Gastrocnemius medialis (tissue), 4 donors: ENCODE results near the gene SYT13.

Experiments used
- POLR2A ChIP-seq, 2 donors: fragments of 450-650 bp; IDR thresholded peaks; one replicate each; pipeline ENCODE4 v1.6.1; 2017; ENCODE audit warnings: antibody characterized with exemption in 2 of 2, mild to moderate bottlenecking in 2 of 2, moderate library complexity in 2 of 2
- TF ChIP-seq, protein P1 (sequence below), 5 experiments: fragments of 450-650 bp in 3 of 5; fragments of 200-600 bp in 2 of 5; sonication (generic) in 2 of 5; IDR thresholded peaks in 4 of 5; conservative IDR thresholded peaks in 1 of 5; 1 replicate in 4 of 5; 2 replicates in 1 of 5; pipeline ENCODE4 v1.5.1; 2016 to 2019; ENCODE audit warnings: antibody characterized with exemption in 5 of 5, mild to moderate bottlenecking in 3 of 5, moderate library complexity in 3 of 5

DNA sequence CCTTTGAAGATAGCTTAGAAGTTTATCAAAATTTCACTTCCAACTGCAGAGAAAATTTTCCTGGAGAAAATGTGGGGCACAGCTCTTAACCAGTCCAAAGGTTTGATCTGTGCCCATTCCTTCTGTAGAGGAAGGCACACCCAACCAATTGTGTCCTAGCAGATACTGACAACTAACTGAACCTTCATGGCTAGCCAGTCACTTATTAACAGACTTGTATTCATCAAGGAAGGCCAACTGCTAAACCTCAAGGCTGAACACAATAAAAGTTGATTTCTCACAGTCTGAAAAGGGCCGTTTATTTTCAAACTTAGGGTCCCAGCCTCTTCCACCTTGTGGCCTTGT is 19.5 kb downstream of the SYT13 start:
- no peak for TF ChIP-seq POLR2A (IDR thresholded peaks at IDR 0.05)
- TF ChIP-seq, protein P1, sequence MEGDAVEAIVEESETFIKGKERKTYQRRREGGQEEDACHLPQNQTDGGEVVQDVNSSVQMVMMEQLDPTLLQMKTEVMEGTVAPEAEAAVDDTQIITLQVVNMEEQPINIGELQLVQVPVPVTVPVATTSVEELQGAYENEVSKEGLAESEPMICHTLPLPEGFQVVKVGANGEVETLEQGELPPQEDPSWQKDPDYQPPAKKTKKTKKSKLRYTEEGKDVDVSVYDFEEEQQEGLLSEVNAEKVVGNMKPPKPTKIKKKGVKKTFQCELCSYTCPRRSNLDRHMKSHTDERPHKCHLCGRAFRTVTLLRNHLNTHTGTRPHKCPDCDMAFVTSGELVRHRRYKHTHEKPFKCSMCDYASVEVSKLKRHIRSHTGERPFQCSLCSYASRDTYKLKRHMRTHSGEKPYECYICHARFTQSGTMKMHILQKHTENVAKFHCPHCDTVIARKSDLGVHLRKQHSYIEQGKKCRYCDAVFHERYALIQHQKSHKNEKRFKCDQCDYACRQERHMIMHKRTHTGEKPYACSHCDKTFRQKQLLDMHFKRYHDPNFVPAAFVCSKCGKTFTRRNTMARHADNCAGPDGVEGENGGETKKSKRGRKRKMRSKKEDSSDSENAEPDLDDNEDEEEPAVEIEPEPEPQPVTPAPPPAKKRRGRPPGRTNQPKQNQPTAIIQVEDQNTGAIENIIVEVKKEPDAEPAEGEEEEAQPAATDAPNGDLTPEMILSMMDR (IDR thresholded peaks at IDR 0.05 in 4 of 5, conservative IDR thresholded peaks at IDR 0.05 in 1 of 5): no peak
